Jurkat, Clone E6-1 (cell line): Measurements from ENCODE around the gene ABHD2.
"Not testable (repeated sequence)": the region's sequence is repeated elsewhere in the genome, so short reads cannot be mapped to it uniquely, and the experiment has no call there.

Experiments
- DNase-seq: peaks from one replicate; pipeline ENCODE4 v3.0.0-alpha.2; 2011; ENCODE audit warnings: low read depth, low spot score
- H3K4me3 ChIP-seq: 2 replicates; pipeline ENCODE4 v1.5.1; 2011; ENCODE audit warnings: mild to moderate bottlenecking, low read length, control low read depth, moderate library complexity

Gene ABHD2

GRCh38 chr15:89072277-89072869 lies 15.9 kb upstream of the ABHD2 start:
- no peak overlapping the region for H3K4me3 ChIP-seq
- DNase-seq, result no peak

- no peak overlapping the region for H3K4me3 ChIP-seq
- no peak for DNase-seq
These were observed 13.7 kb upstream of the ABHD2 start for GRCh38 chr15:89074402-89075012.

GRCh38 chr15:89075101-89075640 lies 13.1 kb upstream of the ABHD2 start:
- DNase-seq, result no peak

GRCh38 chr15:89075846-89076245 lies 12.4 kb upstream of the ABHD2 start:
- no peak for DNase-seq
- H3K4me3 ChIP-seq, result no peak overlapping the region

More at GRCh38 chr15:89075101-89075640, 13.1 kb upstream of the ABHD2 start:
- H3K4me3 ChIP-seq, result no peak overlapping the region

- no peak for DNase-seq
These were observed 10.5 kb upstream of the ABHD2 start for GRCh38 chr15:89077750-89078149.

GRCh38 chr15:89078851-89079810 lies 9.1 kb upstream of the ABHD2 start:
- no peak for DNase-seq
- no peak overlapping the region for H3K4me3 ChIP-seq

More at GRCh38 chr15:89077750-89078149, 10.5 kb upstream of the ABHD2 start:
- no peak overlapping the region for H3K4me3 ChIP-seq

- no peak overlapping the region for H3K4me3 ChIP-seq
- DNase-seq, result no peak
These were observed 6.4 kb upstream of the ABHD2 start for GRCh38 chr15:89081878-89082277.

- no peak overlapping the region for H3K4me3 ChIP-seq
- DNase-seq, result no peak
These were observed 5.0 kb upstream of the ABHD2 start for GRCh38 chr15:89083246-89083645.

- no peak for DNase-seq
- no peak overlapping the region for H3K4me3 ChIP-seq
These were observed 2.8 kb upstream of the ABHD2 start for GRCh38 chr15:89085289-89085926.

- DNase-seq, H3K4me3 ChIP-seq: not testable (repeated sequence)
These were observed 2.3 kb upstream of the ABHD2 start for GRCh38 chr15:89085933-89086332.

- DNase-seq, H3K4me3 ChIP-seq: not testable (repeated sequence)
These were observed 1.9 kb upstream of the ABHD2 start for GRCh38 chr15:89086390-89086789.

- no peak for DNase-seq
- H3K4me3 ChIP-seq, result peak overlapping the region; percentile 52
These were observed 961 bp upstream of the ABHD2 start for GRCh38 chr15:89087161-89087829.

- DNase-seq, result no peak
These were observed 504 bp downstream of the ABHD2 start for GRCh38 chr15:89088605-89089315.

GRCh38 chr15:89089316-89090230 lies 1.3 kb downstream of the ABHD2 start:
- DNase-seq, result no peak
- peak overlapping the region; percentile 88 for H3K4me3 ChIP-seq

More at GRCh38 chr15:89088605-89089315, 504 bp downstream of the ABHD2 start:
- H3K4me3 ChIP-seq, result peak overlapping the region; percentile 88

GRCh38 chr15:89090791-89091626 lies 2.8 kb downstream of the ABHD2 start:
- DNase-seq, result no peak
- no peak overlapping the region for H3K4me3 ChIP-seq

GRCh38 chr15:89091627-89092220 lies 3.5 kb downstream of the ABHD2 start:
- H3K4me3 ChIP-seq, result no peak overlapping the region
- no peak for DNase-seq
